ENCODE data around the gene BMPR1B. TPM values are rescaled to one million over a fixed set of nuclear protein-coding genes. Genes with fewer than 3 reads are reported as not detected.
A peak's percentile ranks its signal among the peaks of the same experiment; 100 is the strongest.
"Not testable (repeated sequence)": the region's sequence is repeated elsewhere in the genome, so short reads cannot be mapped to it uniquely, and the experiment has no call there.

The BMPR1B gene
- total RNA-seq, 2 experiments from 2014 or later, result not detected

DNA sequence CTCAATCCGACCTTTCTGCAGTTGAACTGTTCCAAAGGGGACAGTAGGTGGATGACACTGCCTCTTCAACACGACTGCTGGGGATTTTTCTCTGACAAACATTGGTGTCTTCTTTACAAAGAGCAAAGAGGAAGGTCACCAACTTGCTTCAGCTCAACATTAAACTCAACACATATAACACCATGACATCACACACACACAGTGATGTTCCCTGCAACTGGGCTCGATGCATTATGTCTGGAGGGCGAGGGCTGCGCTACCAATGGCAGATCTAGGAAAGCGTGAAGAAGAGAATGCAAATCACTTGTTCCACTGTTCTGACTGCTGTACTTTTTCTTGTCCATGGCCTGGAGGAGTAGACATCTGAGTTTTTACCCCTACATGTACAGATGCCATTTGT is 405.1 kb downstream of the BMPR1B start:
- Mint-ChIP-seq H3K4me1 (no peaks in the 10 kb centered on the region), H3K4me3 (no peak overlapping the region), H3K9me3 (ENCODE audit: low read depth) (no peaks in the 10 kb centered on the region), H3K36me3 (no peaks in the 10 kb centered on the region), H3K27ac (no peak overlapping the region), H3K27me3 (peaks cover 13% of the 10 kb centered on the region)
- ATAC-seq (no peak), DNase-seq (no peak)
- CTCF ChIA-PET, result no interaction called here

DNA sequence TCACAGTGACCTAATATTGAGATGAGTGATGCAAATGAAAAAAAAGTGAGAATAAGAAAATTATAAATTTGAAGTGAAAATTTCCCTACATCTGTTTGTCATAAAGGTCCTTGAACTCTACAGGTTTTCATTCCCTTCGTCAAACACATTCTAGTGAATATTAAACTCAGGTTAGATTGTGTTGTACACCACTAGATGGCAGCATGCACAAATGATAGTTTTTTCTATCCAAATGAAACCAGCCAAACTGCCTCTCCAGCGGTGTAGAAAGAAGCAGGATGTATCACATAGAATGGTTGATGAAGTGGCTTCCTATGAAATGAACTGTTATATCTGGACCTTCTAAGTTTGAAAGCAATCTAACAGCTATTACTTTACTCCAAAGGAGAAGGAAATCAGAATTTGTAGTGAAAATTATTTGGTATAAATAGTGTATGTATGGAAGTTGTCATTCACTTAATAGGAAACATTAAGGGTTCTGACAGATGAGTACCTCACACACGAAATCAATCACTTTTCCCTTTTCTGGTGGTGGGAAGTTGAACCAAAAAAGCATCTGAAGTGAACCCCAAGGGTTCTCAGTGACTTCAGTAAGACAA is 408.3 kb downstream of the BMPR1B start:
- H3K9me3 Mint-ChIP-seq (ENCODE audit: low read depth), result no peaks in the 10 kb centered on the region
- H3K4me3 Mint-ChIP-seq, result no peak overlapping the region
- no peaks in the 10 kb centered on the region for H3K36me3 Mint-ChIP-seq
- H3K4me1 Mint-ChIP-seq, result no peaks in the 10 kb centered on the region
- DNase-seq (no peak), ATAC-seq (peak; percentile 80)
- H3K27ac Mint-ChIP-seq, result no peak overlapping the region
- CTCF ChIA-PET, result interaction anchor here (0.6 to 1.0 kb wide), 2 partner anchors 10 to 21 kb away, joined by 3 read pairs; no protein-coding TSS in a partner anchor
- peaks cover 3% of the 10 kb centered on the region for H3K27me3 Mint-ChIP-seq

DNA sequence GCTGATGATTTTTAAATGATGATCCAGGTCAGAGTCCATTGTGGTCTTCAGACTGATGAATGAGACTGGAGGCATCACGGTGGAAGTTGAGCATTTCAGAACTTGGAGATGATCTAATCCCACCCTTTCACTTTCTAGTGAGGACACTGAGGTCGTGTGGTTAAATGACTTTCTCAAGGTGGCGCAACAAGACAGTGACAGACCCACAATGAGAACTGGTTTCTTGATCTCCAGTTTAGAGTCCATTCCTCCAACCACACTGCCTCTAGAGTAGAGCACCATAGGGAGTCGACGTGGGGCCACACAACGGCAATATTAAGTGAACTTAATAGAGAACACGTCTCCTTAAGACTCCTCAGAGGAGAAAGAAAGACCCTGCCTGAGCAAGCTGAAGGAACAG is 410.1 kb downstream of the BMPR1B start:
- Mint-ChIP-seq H3K4me3 (no peak overlapping the region), H3K27me3 (peaks cover 3% of the 10 kb centered on the region), H3K27ac (no peak overlapping the region), H3K9me3 (ENCODE audit: low read depth) (no peaks in the 10 kb centered on the region), H3K4me1 (no peaks in the 10 kb centered on the region), H3K36me3 (no peaks in the 10 kb centered on the region)
- DNase-seq (no peak), ATAC-seq (no peak)
- CTCF ChIA-PET, result no interaction called here

DNA sequence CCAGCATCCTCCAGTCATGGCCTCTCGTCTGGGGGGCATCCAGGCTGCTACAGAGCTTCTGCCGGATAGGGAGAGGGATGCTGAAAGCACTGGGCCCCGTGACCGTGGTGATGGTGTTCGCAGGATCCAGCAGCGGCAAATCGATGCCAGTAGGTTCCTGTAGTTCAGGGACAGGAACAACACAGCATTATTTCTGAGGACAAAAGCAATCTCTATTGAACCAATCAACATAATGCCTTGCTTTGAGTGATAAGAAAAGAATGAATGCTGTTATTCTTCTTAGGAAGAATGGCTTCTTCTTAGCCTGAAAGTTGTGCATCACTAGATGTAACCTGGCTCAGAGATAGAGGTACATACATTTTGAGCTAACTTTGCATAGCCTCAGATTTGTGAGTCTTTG is 412.4 kb downstream of the BMPR1B start:
- CTCF ChIA-PET, result no interaction called here
- H3K4me1 Mint-ChIP-seq, result no peaks in the 10 kb centered on the region

DNA sequence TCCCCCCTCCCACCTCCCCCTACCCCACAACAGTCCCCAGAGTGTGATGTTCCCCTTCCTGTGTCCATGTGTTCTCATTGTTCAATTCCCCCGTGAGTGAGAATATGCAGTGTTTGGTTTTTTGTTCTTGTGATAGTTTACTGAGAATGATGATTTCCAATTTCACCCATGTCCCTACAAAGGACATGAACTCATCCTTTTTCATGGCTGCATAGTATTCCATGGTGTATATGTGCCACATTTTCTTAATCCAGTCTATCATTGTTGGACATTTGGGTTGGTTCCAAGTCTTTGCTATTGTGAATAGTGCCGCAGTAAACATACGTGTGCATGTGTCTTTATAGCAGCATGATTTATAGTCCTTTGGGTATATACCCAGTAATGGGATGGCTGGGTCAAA is 413.6 kb downstream of the BMPR1B start:
- not testable (repeated sequence) for ATAC-seq

More for the DNA sequence above, 412.4 kb downstream of the BMPR1B start:
- ATAC-seq (no peak), DNase-seq (no peak)
- Mint-ChIP-seq H3K27me3 (no peaks in the 10 kb centered on the region), H3K36me3 (no peaks in the 10 kb centered on the region), H3K4me3 (no peak overlapping the region), H3K27ac (no peak overlapping the region), H3K9me3 (ENCODE audit: low read depth) (no peaks in the 10 kb centered on the region)

DNA sequence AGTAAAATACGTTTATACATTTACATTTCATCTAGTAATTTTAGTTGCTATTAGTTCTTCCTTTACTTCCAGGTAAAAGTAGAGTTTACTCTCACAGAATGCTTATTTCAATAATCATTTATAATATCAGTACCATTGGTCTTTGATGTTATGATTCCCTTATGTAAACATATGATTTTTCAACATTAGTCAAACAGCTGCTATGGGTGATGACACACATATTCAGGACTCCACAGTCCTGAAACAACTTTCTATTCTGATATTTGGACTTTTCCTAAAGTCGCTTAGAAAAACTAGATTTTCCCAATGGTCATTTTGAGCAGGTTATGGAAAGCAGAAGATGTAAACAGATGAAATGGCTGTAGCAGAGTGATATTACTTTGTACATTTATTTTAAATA is 421.2 kb downstream of the BMPR1B start:
- Mint-ChIP-seq H3K4me1 (no peaks in the 10 kb centered on the region), H3K27ac (no peak overlapping the region), H3K4me3 (no peak overlapping the region), H3K9me3 (ENCODE audit: low read depth) (no peaks in the 10 kb centered on the region), H3K27me3 (no peaks in the 10 kb centered on the region), H3K36me3 (no peaks in the 10 kb centered on the region)
- CTCF ChIA-PET, result no interaction called here
- DNase-seq (no peak), ATAC-seq (no peak)

More for the DNA sequence above, 413.6 kb downstream of the BMPR1B start:
- H3K4me3 Mint-ChIP-seq; DNase-seq; CTCF ChIA-PET; H3K4me1 Mint-ChIP-seq; H3K27ac Mint-ChIP-seq; H3K27me3 Mint-ChIP-seq; H3K9me3 Mint-ChIP-seq (ENCODE audit: low read depth); H3K36me3 Mint-ChIP-seq: not testable (repeated sequence)

DNA sequence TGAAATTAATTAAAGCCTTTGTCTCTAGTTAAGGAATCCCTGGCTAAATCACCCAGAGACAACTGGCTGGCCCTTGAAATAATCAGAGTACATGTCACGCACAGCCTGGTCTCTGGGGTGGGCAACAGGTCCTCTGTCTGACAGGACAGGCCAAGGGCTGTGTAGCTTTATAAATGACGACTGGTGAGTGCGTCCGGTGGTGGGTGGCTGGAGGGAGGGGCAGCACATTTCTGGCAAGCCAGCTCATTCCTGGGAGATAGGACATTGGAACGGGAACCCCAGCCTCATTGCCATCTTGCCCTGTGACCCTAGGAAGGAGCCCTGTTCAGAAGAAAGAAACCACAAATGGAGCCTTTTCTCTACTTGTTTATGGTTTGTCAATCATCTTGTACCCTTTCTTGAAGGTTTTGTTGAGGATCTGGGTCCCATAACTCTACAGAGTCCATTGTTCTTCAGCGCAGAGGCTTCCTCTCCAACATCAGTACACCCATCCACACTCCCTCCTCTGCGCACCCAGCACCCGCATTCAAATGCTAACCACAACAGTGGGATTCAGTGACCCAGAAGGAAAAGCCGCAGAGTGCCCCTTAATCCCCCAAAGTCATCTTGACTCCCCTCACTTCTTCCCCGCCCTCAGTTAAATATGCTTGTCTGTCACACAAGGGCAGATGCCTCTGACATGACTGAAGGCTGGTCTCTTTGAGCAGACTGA is 422.9 kb downstream of the BMPR1B start:
- no peaks in the 10 kb centered on the region for H3K4me1 Mint-ChIP-seq
- CTCF ChIA-PET, result no interaction called here
- ATAC-seq, result no peak

DNA sequence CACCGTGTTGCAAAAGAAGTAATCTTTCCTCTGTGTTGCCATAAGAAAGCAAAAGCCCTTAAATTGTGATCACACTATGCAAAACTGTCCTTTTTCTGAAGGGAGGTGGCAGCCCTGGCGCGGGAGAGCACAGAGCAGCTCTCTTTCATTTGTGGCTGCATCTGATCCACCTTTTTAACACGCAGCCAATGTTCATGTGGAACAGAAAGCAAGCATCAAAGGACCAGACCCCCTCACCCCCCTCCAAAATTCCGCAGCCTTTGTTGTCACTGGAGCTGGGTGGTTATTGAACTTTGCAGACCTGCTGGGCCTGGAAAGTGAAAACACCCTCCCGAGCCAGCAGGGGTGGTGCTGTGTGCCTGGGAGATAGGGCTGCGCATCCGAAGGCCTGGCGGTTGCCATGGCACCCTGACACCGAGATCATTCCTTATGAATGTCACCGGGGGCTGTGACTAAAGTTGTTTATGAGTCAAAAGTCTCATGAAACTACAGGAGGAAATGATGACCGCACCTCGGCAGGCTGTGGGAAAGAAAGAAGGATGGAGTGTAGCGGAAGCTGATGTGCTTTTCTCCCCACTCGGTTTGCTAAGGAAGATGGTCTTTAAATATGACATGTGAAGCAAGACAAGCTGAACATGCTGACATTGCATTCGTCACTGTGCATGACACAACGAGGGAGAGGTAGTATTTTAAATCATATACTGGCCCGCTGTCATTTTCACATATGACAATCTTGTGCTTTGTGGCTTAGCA is 423.7 kb downstream of the BMPR1B start:
- CTCF ChIA-PET, result no interaction called here

More for the DNA sequence above, 422.9 kb downstream of the BMPR1B start:
- peaks cover 4% of the 10 kb centered on the region for H3K27me3 Mint-ChIP-seq
- H3K9me3 Mint-ChIP-seq (ENCODE audit: low read depth), result no peaks in the 10 kb centered on the region
- H3K27ac Mint-ChIP-seq, result no peak overlapping the region
- H3K4me3 Mint-ChIP-seq, result no peak overlapping the region
- no peak for DNase-seq
- no peaks in the 10 kb centered on the region for H3K36me3 Mint-ChIP-seq

DNA sequence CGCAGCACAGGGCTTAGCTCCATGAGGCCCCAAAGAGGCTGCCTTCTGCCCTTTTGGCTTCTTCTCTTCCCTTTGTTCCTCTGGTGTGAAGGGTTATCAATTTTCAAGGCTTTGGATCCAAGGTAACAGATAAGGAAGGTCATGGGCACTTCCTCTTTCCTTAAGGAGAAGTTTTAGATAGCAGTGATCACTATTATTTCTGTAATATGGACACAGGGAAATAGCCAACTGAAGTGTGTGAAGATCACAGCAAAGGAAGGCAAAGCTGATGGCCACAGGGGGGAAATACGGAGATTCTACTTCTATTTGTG is 424.2 kb downstream of the BMPR1B start:
- H3K9me3 Mint-ChIP-seq (ENCODE audit: low read depth), result no peaks in the 10 kb centered on the region
- DNase-seq (no peak), ATAC-seq (no peak)
- peaks cover 4% of the 10 kb centered on the region for H3K27me3 Mint-ChIP-seq
- no peaks in the 10 kb centered on the region for H3K4me1 Mint-ChIP-seq
- H3K36me3 Mint-ChIP-seq, result no peaks in the 10 kb centered on the region
- H3K27ac Mint-ChIP-seq, result no peak overlapping the region
- no peak overlapping the region for H3K4me3 Mint-ChIP-seq
- CTCF ChIA-PET, result no interaction called here

More for the DNA sequence above, 423.7 kb downstream of the BMPR1B start:
- Mint-ChIP-seq H3K27ac (no peak overlapping the region), H3K36me3 (no peaks in the 10 kb centered on the region), H3K4me3 (no peak overlapping the region), H3K9me3 (ENCODE audit: low read depth) (no peaks in the 10 kb centered on the region), H3K4me1 (no peaks in the 10 kb centered on the region), H3K27me3 (peaks cover 4% of the 10 kb centered on the region)
- no peak for DNase-seq
- ATAC-seq, result no peak

DNA sequence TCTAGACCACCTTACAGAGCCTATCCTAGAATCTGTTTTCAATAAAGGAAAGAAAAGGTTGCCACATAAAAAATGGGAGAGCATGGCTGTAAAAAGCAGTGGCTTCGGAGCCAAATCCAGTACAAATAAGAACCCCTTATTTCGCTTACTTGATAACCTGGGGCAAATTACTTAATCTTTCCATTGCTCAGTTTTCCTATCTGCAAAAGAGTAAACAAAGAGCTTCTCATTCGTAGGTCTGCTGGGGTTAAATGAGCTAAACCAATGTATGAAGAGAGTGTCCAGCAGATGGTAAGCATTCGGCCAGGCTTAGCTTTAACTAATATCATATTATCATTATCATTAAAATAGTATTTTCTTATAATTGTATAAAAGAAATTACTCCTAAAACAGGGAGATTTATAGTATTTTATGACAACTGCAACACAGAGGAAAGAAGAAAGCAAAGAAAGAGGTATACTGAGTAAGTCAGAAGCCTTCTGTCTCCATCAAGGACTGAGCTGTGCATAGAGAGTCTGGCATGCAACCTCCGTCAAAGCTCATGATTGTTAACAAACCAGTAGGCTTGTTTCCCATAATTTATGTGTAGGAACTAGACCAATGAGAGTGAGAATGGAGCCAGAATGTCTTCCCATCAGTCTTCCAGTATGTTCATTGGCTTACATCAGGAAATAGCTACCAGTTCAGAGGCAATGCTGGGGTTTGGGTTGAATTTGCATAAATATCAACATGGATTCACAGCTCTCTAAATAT is 426.1 kb downstream of the BMPR1B start:
- Mint-ChIP-seq H3K9me3 (ENCODE audit: low read depth) (no peaks in the 10 kb centered on the region), H3K4me1 (no peaks in the 10 kb centered on the region), H3K27ac (no peak overlapping the region), H3K27me3 (peaks cover 4% of the 10 kb centered on the region), H3K36me3 (no peaks in the 10 kb centered on the region), H3K4me3 (no peak overlapping the region)
- DNase-seq (no peak), ATAC-seq (no peak)
- CTCF ChIA-PET, result no interaction called here

DNA sequence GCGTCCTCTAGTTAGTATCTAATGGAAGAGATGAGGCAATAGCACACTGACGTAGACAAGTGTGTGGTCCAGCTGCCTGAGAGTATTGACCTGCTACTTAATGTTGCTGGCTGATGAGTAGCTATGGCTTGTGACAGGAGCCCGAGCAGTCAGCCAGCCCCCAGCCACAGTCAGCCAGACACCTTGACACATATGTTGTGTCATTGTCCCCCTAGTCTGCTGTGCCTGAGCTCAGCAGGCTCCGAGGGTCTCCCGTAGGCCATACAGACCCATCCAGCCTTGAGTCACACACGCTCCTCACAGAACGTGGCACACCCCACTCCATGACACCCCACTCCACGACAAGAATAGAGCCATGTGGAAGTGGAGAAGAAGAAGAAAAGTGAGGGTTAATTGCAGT is 428.9 kb downstream of the BMPR1B start:
- no peaks in the 10 kb centered on the region for H3K4me1 Mint-ChIP-seq
- no peaks in the 10 kb centered on the region for H3K36me3 Mint-ChIP-seq
- ATAC-seq, result no peak
- no peaks in the 10 kb centered on the region for H3K9me3 Mint-ChIP-seq (ENCODE audit: low read depth)
- H3K27ac Mint-ChIP-seq, result no peak overlapping the region
- CTCF ChIA-PET, result interaction anchor here (0.9 kb wide), 1 partner anchor 20 kb away, joined by 3 read pairs; no protein-coding TSS in a partner anchor
- no peak for DNase-seq
- no peak overlapping the region for H3K4me3 Mint-ChIP-seq
- peaks cover 4% of the 10 kb centered on the region for H3K27me3 Mint-ChIP-seq

DNA sequence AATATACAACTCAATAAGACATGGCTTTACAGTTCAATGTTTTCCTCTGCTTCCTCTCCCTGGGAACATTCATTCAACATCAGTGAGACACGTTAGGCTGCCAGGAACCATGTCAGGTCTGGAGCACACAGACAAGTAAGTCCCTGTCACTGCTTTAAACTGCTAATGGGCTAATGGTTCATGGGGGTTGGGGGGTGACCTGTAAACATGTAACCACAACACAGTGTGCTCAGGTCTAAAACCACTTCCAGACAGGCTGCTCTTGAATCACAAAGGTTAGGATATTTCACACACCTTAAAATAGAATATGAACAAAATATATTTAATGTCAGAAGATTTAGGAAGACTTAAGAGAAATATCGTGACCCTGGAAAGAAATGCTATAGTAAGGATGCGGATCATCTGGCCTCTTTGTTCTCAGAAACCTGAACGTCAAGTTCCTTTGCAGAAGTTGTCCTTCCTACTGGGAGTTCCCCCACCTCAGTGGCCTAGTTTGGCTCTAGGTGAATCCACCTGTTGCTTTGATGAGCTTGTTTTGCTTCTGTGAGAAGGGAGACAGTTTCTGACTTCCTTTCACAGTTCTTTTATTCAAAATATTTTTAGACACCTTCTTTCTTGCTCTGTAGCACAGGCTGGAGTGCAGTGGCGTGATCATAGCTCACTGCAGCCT is 431.1 kb downstream of the BMPR1B start:
- Mint-ChIP-seq H3K9me3 (ENCODE audit: low read depth) (no peaks in the 10 kb centered on the region), H3K36me3 (no peaks in the 10 kb centered on the region), H3K4me3 (no peak overlapping the region), H3K4me1 (no peaks in the 10 kb centered on the region), H3K27ac (no peak overlapping the region), H3K27me3 (peaks cover 4% of the 10 kb centered on the region)
- CTCF ChIA-PET, result no interaction called here
- DNase-seq (no peak), ATAC-seq (no peak)

DNA sequence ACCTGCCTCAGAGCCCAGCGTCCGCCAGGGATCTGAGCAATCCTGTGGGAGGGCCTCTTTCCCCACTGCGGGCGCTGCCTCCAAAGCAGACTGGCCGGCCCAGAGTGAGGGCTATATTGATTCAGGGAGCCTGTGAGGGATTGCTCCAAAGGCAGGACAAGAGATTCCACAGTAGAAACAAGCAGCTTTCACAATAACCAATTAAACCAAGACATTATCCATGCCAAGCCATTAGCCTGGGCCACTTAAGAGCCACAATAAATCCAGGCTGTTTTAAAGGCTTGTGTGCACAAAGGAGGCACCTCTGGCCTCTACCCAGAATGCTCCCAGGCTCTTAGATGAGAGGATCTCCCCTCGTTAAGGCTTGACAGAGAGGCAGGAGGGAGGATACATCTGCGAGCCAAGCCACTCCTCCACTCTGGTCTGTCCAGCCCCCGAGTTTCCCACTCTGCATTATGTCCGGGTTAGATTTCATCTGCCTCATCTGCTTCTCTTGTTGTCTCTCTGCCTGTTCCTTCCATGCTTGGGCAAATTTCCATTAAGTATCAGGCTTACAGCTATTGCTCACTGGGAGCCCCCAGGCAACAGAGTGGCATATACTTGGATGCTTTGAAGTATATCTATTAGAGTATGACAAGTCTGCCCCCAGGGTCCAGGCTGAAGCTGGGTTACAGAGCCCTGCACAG is 433.1 kb downstream of the BMPR1B start:
- no peak overlapping the region for H3K27ac Mint-ChIP-seq
- ATAC-seq (no peak), DNase-seq (no peak)
- no peaks in the 10 kb centered on the region for H3K27me3 Mint-ChIP-seq
- H3K9me3 Mint-ChIP-seq (ENCODE audit: low read depth), result no peaks in the 10 kb centered on the region
- no peaks in the 10 kb centered on the region for H3K4me1 Mint-ChIP-seq
- H3K4me3 Mint-ChIP-seq, result no peak overlapping the region
- H3K36me3 Mint-ChIP-seq, result no peaks in the 10 kb centered on the region
- CTCF ChIA-PET, result no interaction called here
